ENCODE data around the gene NID1.
A peak's percentile ranks its signal among the peaks of the same experiment; 100 is the strongest.
"Not testable (repeated sequence)": the region's sequence is repeated elsewhere in the genome, so short reads cannot be mapped to it uniquely, and the experiment has no call there.

NID1 gene

DNA sequence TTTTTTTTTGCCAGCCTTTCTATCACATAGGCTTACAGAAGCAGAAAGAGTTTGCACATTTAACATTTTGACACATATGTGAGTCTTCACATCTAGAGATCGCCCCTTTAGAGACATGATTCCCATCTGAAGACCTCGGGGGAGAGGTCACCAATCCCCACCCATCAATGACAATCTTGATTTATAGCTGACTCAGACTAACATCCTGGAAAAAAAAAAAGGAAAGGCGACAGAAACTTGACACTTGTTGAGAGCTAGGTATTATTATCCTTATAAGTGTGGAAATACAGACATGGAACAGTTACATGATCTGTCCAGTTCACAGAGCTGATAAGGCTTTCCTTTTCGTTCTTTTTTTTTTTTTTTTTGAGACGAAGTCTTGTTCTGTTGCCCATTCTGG lies 28.0 kb upstream of the NID1 start:
- DNase-seq (ENCODE audit: low spot score), result no peak

DNA sequence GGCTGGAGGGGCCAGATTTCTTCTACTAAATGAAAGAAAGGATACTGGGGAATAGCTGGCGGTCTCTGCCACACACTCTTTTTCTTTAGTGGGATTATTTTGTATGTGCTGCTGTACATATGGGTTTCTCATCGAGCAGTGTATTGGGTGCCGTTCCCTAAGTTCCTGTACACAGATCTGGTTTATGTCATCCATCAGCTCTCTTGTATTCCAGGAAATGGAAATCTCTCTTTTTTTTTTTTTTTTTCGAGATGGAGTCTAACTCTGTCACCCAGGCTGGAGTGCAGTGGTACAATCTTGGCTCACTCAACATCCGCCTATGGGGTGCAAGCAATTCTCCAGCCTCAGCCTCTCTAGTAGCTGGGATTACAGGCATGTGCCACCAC lies 27.0 kb upstream of the NID1 start:
- DNase-seq (ENCODE audit: low spot score), result no peak

DNA sequence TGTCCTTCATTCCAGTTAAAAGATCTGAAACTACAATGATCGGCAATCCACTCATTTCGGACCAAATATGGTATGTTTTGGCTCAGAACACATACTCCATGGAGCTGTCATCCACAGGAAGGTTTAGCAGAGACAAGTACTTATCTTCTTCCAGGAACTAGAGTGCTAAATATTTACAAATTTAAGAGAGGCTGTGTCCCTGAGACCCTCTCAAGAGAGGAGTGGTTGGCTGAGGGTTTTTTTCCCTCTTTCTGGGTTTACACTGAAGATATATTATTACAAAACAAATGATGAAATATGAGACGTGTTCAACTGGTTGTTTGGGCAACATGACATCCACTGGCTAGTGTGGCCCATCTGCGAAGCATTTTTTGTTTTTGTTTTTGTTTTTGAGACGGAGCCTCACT lies 25.9 kb upstream of the NID1 start:
- DNase-seq (ENCODE audit: low spot score), result no peak

DNA sequence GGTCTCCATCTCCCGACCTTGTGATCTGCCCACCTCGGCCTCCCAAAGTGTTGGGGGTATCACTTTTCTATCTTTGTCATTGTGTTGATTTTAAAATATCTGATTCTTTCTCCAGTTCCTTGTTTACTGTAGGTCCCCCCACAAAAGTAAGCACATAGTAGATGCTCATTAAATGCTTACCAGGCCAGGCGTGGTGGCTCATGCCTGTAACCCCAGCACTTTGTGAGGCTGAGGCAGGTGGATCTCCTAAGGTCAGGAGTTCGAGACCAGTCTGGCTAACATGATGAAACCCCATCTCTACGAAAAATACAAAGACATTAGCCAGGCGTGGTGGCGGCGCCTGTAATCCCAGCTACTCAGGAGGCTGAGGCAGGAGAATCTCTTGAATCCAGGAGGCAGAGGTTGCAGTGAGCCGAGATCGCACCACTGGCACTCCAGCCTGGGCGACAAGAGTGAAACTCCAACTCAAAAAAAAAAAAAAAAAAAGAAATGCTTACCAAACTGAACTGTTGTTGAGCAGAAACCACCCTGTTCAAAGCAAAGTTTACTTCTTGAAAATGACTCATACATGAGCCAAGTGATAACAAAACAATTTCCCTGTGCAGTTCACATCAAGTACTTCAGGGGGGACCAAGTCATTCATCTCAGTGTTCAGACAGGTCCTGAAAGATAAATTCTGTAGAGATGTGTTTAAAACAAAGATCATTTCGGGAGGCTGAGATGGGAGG lies 24.3 kb upstream of the NID1 start:
- DNase-seq (ENCODE audit: low spot score), result no peak

DNA sequence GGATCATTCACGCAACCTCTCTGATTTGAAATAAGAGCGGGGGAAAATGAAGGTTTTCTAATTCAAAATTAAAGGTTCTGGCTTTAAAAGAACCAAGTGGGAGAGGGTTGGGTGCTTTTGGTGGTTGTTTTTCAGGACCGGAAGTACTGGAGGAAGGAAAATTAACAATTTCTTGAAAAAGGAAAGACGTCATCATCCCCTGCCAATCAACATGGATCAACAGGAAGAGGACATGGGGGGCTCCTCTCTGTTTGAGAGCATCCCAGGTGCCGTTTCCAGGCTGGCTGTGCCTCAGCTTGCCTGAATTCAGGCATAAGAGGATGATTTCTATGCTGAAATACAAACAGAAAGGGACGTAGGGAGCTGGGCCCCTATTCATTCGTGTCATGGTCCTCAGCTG lies 21.6 kb upstream of the NID1 start:
- DNase-seq (ENCODE audit: low spot score), result no peak

- DNase-seq (ENCODE audit: low spot score), result no peak
Observed at GRCh38 chr1:236085545-236086159, 20.8 kb upstream of the NID1 start.

DNA sequence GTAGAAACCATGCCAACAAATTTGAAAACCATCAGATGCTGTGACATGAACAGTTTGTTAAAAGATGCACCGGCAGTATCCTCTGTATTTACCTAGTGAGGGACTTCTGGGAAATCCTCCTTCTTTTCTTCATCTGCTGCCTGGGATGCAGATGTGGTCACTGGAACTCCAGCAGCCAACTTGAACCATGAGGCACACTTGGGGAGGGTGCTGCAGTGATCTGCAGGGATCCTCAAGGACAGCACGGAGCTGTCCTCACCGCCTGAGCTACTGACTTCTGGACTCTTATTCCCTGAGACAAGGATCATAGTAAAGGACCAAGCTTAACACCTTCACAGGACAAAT lies 19.5 kb upstream of the NID1 start:
- DNase-seq (ENCODE audit: low spot score), result no peak

DNA sequence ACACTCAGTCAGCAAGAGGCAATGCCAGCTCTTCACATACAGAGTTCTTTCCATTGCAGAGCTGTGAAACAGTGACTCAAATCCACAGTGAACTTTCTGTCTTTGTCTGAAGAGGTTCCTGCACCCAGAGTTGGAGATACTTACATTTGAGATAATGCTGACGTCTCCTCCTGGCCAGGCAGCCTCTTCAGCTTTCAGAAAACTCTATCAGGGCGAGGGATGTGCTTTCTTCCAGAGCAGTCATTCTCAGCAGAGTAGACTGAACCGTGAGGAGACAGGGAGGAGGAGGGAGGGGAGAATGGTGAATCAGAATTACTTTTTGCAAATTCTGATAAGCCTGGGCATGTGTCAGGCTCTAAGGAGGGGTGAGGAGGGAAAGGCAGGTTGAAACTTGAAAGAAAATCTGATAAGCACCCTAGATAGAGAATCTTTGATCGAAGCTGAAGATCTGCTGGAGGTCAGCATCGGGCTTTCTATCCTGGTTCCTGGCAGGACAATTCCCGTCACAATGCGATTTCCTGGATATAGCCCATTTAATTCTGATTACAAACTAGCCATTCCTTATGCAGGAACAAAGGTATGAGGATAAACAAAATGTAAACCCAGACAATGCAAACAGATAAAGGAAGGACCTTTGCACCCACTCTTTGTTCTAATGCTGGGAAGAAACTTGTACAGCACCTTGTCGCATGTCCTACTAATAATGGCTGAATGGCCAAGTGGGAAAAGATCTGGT lies 18.9 kb upstream of the NID1 start:
- no peak for DNase-seq (ENCODE audit: low spot score)

DNA sequence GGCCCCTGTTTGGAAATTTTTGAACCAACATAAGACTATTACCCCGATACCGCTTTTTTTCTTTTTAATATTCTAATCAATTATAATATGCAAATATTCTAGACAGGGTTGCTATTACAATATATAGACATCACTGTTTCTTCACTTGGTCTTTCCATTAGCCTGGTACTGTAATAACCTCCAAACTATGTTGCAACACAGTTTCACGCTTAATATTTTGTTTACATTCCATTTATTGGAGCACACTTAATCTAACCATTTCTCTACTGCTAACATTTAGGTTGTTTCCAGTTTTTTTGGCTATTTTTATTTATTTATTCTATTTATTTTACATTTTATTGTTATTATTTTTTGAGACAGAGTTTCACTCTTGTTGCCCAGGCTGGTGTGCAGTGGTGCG lies 17.6 kb upstream of the NID1 start:
- DNase-seq (ENCODE audit: low spot score), result no peak

DNA sequence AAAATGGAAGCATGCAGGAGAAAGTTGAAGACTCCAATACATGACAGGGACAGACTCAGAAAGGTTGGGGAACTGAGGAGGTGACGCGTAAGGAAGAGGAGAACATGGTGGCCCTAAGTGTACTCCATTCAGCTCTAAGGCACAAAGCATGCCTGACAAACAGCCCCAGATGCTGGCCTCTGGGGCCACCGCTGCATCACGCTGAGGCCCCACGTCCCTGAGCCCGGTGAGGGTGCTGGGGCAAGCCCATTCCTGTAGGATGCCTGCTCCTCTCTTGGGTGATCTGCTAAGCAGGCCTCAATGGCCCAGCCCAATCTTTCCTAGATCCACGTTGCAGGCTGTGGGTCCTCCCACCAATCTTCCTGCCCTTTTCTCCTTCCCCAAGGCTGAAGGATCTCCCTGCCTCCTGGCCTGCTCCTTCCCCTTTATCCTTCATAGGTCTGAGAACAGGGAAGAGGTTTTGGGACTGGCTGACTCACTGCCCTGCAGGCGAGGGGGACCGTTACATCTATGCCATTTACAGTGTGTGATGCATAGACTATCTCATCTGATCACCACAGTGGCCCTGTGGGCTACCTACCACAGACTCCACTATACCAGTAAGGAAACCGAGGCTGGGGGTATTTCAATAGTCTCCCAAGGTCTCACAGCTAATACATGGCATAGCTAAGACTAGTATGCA lies 16.8 kb upstream of the NID1 start:
- DNase-seq (ENCODE audit: low spot score), result no peak

DNA sequence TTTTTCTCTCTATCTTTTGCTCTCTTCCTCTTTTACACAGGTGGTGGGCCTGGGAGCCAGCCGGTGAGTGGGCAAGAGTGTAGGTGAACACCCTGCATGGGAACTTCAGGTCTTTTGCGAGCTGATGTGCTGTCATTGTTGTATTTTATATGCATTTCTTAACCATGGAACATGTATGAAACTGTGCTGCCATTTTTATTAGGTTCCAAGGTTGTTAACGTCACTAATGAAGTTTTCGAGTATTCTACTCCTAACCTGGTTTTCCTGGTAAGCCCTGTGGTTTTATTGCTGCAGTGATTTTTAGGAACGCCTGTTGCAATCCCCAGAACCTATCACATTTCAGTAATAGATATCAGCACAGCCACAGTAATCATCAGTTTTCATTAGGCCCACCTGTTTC lies 14.8 kb upstream of the NID1 start:
- no peak for DNase-seq (ENCODE audit: low spot score)

- DNase-seq (ENCODE audit: low spot score), result no peak
Observed at GRCh38 chr1:236078993-236079392, 14.1 kb upstream of the NID1 start.

GRCh38 chr1:236078077-236078476 lies 13.2 kb upstream of the NID1 start:
- not testable (repeated sequence) for DNase-seq (ENCODE audit: low spot score)

DNA sequence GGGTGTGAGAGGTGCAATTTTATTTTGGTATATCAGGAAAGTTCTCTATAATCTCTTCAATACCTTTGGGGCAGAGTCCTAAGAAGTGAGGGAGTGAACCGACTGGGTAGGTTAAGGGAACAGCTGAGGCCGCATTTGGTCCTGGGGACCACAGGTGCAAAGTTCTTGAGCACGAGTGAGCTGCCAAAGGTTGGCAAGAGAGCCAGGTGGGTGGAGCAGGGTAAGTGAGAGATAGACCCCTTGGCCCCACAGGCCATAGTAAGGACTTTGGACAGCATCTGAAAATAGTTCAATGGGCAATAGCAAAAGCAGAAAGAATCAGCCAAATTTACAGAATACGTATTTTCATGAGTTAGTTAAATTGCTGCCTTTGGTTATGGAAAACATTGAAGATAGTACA lies 11.0 kb upstream of the NID1 start:
- no peak for DNase-seq (ENCODE audit: low spot score)

GRCh38 chr1:236073307-236073897 lies 8.5 kb upstream of the NID1 start:
- DNase-seq (ENCODE audit: low spot score), result no peak

DNA sequence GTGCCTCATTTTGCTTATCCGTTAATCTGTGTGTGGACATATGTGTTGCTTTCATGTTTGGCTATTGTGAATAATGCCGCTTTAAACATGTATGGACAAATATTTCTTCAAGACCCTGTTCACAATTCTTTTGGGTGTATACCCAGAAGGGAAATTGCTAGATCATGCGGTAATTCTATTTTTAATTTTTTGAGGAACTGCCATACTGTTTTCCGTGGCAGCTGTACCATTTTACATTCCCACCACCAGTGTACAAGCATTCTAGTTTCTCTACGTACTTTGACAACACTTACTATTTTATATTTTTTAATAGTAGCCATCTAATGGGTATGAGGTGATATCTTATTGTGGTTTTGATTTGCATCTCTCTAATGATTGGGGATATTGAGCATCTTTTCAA lies 7.1 kb upstream of the NID1 start:
- no peak for DNase-seq (ENCODE audit: low spot score)

DNA sequence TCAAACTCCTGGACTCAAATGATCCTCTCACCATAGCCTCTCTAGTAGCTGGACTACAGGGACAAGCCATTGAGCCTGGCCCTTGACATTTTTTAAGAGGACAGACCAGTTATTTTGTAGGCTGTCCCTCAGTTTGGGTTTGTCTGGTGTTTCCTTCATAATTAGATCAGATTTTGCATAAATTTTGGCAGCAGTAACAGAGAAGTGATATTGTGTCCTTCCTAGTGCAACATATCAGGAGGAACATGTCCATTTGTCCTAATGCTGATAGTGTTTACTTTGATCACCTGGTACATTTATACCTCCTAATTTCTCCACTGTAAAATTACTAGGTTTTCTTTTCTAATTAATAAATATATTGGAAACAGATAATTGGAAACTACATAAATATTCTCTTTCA lies 5.9 kb upstream of the NID1 start:
- no peak for DNase-seq (ENCODE audit: low spot score)

GRCh38 chr1:236069796-236070195 lies 4.9 kb upstream of the NID1 start:
- no peak for DNase-seq (ENCODE audit: low spot score)

GRCh38 chr1:236067854-236068454 lies 3.1 kb upstream of the NID1 start:
- DNase-seq (ENCODE audit: low spot score), result no peak

- DNase-seq (ENCODE audit: low spot score), result no peak
Observed at GRCh38 chr1:236066828-236067386, 2.0 kb upstream of the NID1 start.

DNA sequence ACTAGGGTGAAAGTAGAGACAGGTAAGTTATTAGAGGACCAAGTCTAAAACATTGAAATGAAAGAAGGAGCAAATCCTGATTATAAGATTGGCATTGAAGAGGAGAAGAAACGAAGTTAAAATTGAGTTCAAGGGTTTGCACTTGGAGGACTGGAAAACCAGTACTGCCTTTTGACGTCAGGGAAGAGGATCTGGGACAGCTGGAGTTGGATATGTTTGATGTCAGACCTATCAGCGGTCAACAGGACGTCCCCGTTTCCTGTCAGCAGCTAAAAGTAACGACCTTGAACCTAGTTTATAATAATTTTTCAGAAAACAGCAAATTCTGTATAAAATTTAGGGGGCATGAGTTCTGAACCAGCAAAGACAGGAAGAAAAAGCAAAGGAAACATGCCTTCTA lies 1.2 kb upstream of the NID1 start:
- no peak for DNase-seq (ENCODE audit: low spot score)

DNA sequence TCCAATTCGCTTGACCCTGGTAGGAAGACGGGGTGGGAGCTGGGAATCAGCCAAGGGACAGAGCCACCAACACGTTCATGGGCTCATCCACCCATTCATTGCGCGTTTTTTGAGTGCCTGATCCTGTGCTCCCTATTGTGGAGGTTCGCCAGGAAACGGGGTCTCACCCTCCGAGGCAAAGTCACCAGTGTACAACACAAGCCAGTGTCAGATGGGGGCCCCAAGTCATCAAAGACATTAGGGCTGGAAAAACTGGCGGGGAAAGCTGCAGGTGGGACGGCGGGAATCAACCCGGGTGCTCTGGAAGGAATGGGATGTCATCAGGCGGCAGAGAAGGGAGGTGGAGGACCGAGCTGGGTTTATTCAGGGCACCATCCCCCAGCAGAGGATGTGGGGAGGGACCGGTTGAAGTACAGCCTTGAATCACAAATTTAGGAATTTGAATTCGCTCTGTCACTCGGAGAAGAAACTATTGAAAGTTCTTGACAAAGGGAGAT lies 667 bp upstream of the NID1 start:
- DNase-seq (ENCODE audit: low spot score), result peak; percentile 34

All from AG20443 (cell line).